NCI-H345 treated with DMSO at 0.1 percent for 48 hours (cell line): ENCODE measurements around the gene C5.
"Not testable (repeated sequence)": the region's sequence is repeated elsewhere in the genome, so short reads cannot be mapped to it uniquely, and the experiment has no call there.

Source experiments
- DNase-seq: peaks from one replicate; lab custom pipeline; 2025; ENCODE audit not compliant: unreplicated experiment; lab: John Stamatoyannopoulos, UW

C5 gene

GRCh38 chr9:121053544-121053943 is 3.5 kb upstream of the C5 start:
- no peak for DNase-seq

- DNase-seq = no peak
These were observed 1.5 kb downstream of the C5 start for GRCh38 chr9:121048618-121049017.

GRCh38 chr9:121048175-121048574 is 1.9 kb downstream of the C5 start:
- DNase-seq = no peak

GRCh38 chr9:121038804-121039203 is 11.3 kb downstream of the C5 start:
- no peak for DNase-seq

GRCh38 chr9:121038362-121038761 is 11.7 kb downstream of the C5 start:
- DNase-seq = no peak

GRCh38 chr9:121035717-121036116 is 14.4 kb downstream of the C5 start:
- DNase-seq = not testable (repeated sequence)

- no peak for DNase-seq
These were observed 15.5 kb downstream of the C5 start for GRCh38 chr9:121034529-121034928.

GRCh38 chr9:121029469-121029868 is 20.6 kb downstream of the C5 start:
- no peak for DNase-seq

- not testable (repeated sequence) for DNase-seq
These were observed 21.8 kb downstream of the C5 start for GRCh38 chr9:121028285-121028684.

GRCh38 chr9:121026768-121027167 is 23.3 kb downstream of the C5 start:
- DNase-seq = no peak

- DNase-seq = no peak
These were observed 23.8 kb downstream of the C5 start for GRCh38 chr9:121026260-121026691.

- no peak for DNase-seq
These were observed 25.8 kb downstream of the C5 start for GRCh38 chr9:121024237-121024636.

- no peak for DNase-seq
These were observed 27.0 kb downstream of the C5 start for GRCh38 chr9:121023064-121023463.

- DNase-seq = no peak
These were observed 28.8 kb downstream of the C5 start for GRCh38 chr9:121021301-121021700.

GRCh38 chr9:121019273-121019672 is 30.8 kb downstream of the C5 start:
- no peak for DNase-seq

- DNase-seq = no peak
These were observed 36.2 kb downstream of the C5 start for GRCh38 chr9:121013911-121014310.

- no peak for DNase-seq
These were observed 40.4 kb downstream of the C5 start for GRCh38 chr9:121009650-121010049.

- DNase-seq = no peak
These were observed 50.8 kb downstream of the C5 start for GRCh38 chr9:120999317-120999716.

GRCh38 chr9:120998111-120998510 is 52.0 kb downstream of the C5 start:
- no peak for DNase-seq

- DNase-seq = no peak
These were observed 52.6 kb downstream of the C5 start for GRCh38 chr9:120997502-120997901.

GRCh38 chr9:120996409-120996808 is 53.7 kb downstream of the C5 start:
- DNase-seq = no peak

- no peak for DNase-seq
These were observed 61.0 kb downstream of the C5 start for GRCh38 chr9:120989065-120989464.

GRCh38 chr9:120985819-120986222 is 64.3 kb downstream of the C5 start:
- DNase-seq = peak; percentile 4
